ENCODE results near the gene PTPRZ1. TPM values are rescaled to one million over a fixed set of nuclear protein-coding genes. Genes with fewer than 3 reads are reported as not detected.

The PTPRZ1 gene
- total and polyA plus RNA-seq, 2 of the 13 experiments (the other 11 are each of a cell fraction or from before 2014, with no cell fraction given): not detected

- no peak for TF ChIP-seq ZMAT3 (CRISPR knock-in tag; conservative IDR thresholded peaks at IDR 0.05)
Observed at GRCh38 chr7:122067077-122067476, 194.1 kb downstream of the PTPRZ1 start (continued).

GRCh38 chr7:122068046-122068445 is 195.1 kb downstream of the PTPRZ1 start:
- H2AFZ ChIP-seq (ENCODE audit: low read length): no peak overlapping the region
- H3K79me2 ChIP-seq (ENCODE audit: insufficient read depth, low read length): no peaks in the 10 kb centered on the region
- H3K9ac ChIP-seq (ENCODE audit: insufficient read depth, low read depth, low read length): no peak overlapping the region
- no peak overlapping the region for H3K4me3 ChIP-seq (replicated peaks in 1 of 3; ENCODE audit: insufficient read depth in 1 of 3, low read depth in 2 of 3, low read length in 3 of 3)
- H4K20me1 ChIP-seq (ENCODE audit: insufficient read depth, low read length): no peaks in the 10 kb centered on the region
- H3K36me3 ChIP-seq (replicated peaks in 1 of 2; ENCODE audit: control insufficient read depth in 1 of 2, insufficient read depth in 2 of 2, low read length in 2 of 2): no peaks in the 10 kb centered on the region
- CTCF ChIA-PET (ENCODE audit: low intra/inter-chr PET ratio, low total read pairs): no interaction called here
- 6% methylated on average over 1 of the region's 1 CpG for WGBS (ENCODE audit: low lambda C conversion rate)
- intact Hi-C loops (cut with micrococcal nuclease; ENCODE audit: unreplicated experiment) (no loop called here), in situ Hi-C loops (cut with HindIII; ENCODE audit: extremely low pct_ligation_motif_present, low pct_unique_long_range_greater_than_20kb) (no loop called here)
- FAIRE-seq (no peak), ATAC-seq (no peak), DNase-seq (ENCODE audit: low spot score) (no peak)
- no peak overlapping the region for H3K27ac ChIP-seq (ENCODE audit: extremely low read length, insufficient read depth, low read length)
- TF ChIP-seq SNRNP70 (IDR thresholded peaks at IDR 0.05; ENCODE audit: low read depth, low read length) (no peak), CCAR2 (optimal IDR thresholded peaks at IDR 0.05; ENCODE audit: low read depth, low read length) (no peak), IRX3 (CRISPR knock-in tag; IDR thresholded peaks at IDR 0.05; ENCODE audit: borderline replicate concordance, low read depth) (no peak), ZNF878 (CRISPR knock-in tag; IDR thresholded peaks at IDR 0.05) (no peak), ZFP41 (CRISPR knock-in tag; IDR thresholded peaks at IDR 0.05; ENCODE audit: borderline replicate concordance) (no peak), ZNF235 (CRISPR knock-in tag; IDR thresholded peaks at IDR 0.05; ENCODE audit: borderline replicate concordance) (no peak), ZNF335 (CRISPR knock-in tag; IDR thresholded peaks at IDR 0.05) (no peak), RBM22 (optimal IDR thresholded peaks at IDR 0.05; ENCODE audit: low read length) (no peak), ZNF746 (CRISPR knock-in tag; IDR thresholded peaks at IDR 0.05) (no peak), ZNF263 (CRISPR knock-in tag; IDR thresholded peaks at IDR 0.05) (no peak)
- no TSS peak for BruUV-seq (replicated peaks)
- H3K4me1 ChIP-seq (ENCODE audit: insufficient read depth, low read length): no peaks in the 10 kb centered on the region
- POLR2A ChIA-PET: no interaction called here
- no peaks in the 10 kb centered on the region for H3K27me3 ChIP-seq (ENCODE audit: control insufficient read depth in 1 of 2, insufficient read depth in 2 of 2, low read length in 2 of 2)
- H3K4me2 ChIP-seq (ENCODE audit: low read depth, low read length): no peak overlapping the region
- no peaks in the 10 kb centered on the region for H3K9me3 ChIP-seq (ENCODE audit: low read length)
